GM21390 (cell line): ENCODE results near the gene LMX1B.

Source experiments
- ATAC-seq: cut with Tn5 transposase; IDR thresholded peaks from one replicate; pipeline ENCODE4 v1.9.1; 2021; ENCODE audit not compliant: unreplicated experiment

LMX1B gene

GRCh38 chr9:126735482-126735881, 121.8 kb downstream of the LMX1B start:
- ATAC-seq: no peak

- ATAC-seq: no peak
Measured at GRCh38 chr9:126738553-126738952, 124.8 kb downstream of the LMX1B start.

GRCh38 chr9:126743041-126743440, 129.3 kb downstream of the LMX1B start:
- ATAC-seq: no peak

GRCh38 chr9:126745574-126746411, 132.1 kb downstream of the LMX1B start:
- no peak for ATAC-seq
